NCI-H146 treated with DMSO at 0.1 percent for 48 hours (cell line): Measurements from ENCODE around the gene GRAMD2B.
"Not testable (repeated sequence)": the region's sequence is repeated elsewhere in the genome, so short reads cannot be mapped to it uniquely, and the experiment has no call there.

ENCODE experiments used
- DNase-seq: peaks from one replicate; lab custom pipeline; 2025; ENCODE audit not compliant: unreplicated experiment; lab: John Stamatoyannopoulos, UW

GRAMD2B gene

DNA sequence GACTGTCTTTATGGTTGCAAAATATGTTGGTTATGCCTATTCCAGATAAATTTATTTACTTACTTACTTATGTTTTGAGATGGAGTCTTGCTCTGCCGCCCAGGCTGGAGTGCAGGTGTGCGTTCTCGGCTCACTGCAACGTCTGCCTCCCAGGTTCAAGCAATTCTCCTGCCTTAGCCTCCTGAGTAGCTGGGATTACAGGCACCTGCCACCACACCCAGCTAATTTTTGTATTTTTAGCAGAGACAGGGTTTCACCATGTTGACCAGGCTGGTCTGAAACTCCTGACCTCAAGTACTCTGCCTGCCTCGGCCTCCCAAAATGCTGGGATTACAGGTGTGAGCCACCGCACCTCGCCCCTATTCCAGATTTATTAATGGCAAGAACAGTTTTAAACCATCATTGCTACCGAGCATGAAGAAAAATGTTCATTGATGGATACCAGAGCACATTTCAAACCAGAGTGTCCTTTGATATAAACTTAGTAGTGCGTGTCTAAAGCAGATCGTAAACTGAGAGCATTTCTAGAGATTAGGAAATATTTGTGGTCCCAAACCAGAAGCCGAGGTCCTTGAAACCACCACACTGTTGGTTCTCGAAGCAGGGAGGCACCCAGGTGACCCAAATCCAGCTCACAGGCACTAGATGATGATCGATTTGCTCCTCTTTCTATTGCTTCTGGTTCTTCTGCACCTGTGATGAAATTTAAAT lies 85.2 kb downstream of the GRAMD2B start:
- no peak for DNase-seq

DNA sequence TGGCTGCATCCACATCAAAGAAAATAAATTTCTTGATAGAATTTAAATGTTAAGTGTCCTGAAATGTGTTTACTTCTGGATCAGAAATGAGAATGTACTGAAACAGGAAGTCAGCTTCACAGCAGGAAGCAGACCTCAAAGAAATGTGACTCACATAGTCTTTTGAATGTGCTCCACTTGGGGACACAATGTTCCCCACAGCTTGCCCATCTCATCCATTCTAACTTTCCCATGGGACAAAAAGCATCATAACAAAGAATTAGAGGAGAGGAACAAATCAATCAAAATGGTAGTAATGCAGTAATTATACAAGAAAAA lies 85.7 kb downstream of the GRAMD2B start:
- no peak for DNase-seq

- no peak for DNase-seq
Observed at GRCh38 chr5:126509339-126509738, 86.1 kb downstream of the GRAMD2B start.

GRCh38 chr5:126511961-126512360 lies 88.8 kb downstream of the GRAMD2B start:
- no peak for DNase-seq

DNA sequence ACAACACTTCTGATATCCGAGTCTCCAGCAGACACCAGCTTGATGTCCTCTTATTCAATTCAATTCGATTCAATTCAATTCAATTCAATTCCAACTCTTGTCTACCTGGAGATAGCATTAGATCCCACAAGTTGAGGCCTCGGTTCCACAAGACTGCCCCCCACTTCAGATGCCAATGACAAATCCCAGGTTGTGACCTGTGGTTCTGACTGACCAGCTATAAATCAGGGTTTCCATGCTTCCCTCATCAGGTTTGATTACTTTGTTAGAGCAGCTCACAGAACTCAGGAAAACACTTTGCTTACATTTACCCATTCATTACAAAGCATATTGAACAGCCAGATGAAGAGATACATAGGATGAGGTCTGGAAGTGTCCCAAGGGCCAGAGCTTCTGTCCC lies 89.2 kb downstream of the GRAMD2B start:
- DNase-seq, result no peak

GRCh38 chr5:126513302-126513701 lies 90.1 kb downstream of the GRAMD2B start:
- no peak for DNase-seq

GRCh38 chr5:126513703-126514102 lies 90.5 kb downstream of the GRAMD2B start:
- no peak for DNase-seq

GRCh38 chr5:126514131-126514557 lies 90.9 kb downstream of the GRAMD2B start:
- DNase-seq, result no peak

DNA sequence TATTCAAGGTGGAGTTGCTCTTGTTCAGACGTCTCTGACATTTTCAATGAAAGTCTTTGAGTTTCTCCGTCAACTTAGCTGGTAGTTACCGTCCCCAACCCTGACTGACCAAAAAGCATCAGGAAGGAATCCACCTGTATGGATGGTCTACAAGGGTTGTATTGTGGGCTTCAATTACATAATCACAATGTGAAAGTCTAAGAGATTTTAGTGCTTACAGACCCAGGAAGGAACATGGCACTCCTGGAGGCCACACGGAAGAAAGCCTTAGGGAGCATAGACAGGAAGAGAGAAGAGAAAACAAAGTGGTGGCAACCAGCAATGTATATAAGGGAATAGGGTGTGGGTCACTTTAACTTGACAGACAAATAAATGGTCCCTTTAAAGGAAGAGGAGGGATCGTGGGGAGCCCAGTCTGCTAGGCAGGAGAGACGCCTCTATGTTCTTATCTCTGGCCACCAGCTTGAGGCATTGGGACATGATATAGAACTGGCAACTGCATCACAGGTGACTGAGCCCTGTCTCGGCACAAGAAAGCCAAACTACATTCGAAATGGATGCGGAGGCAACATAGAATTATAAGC lies 91.4 kb downstream of the GRAMD2B start:
- DNase-seq, result no peak

GRCh38 chr5:126515337-126515736 lies 92.1 kb downstream of the GRAMD2B start:
- no peak for DNase-seq

DNA sequence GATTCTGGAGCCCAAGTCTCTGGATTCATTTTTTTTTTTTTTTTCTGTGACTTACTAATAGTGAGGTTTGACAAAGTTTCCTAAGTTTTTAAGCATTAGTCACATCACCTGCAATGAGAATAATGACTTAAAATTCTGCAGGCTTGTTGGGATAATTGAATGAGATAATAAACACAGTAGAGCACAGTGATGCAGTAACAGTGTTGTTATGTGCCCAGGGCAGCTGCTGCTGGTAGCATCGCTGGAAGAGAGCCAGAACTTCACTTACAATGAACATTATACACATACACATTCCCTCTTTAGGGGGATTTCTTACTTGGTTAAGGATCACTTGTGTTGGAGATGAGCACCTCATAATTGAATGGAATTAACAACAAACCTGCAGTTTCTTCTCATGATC lies 92.9 kb downstream of the GRAMD2B start:
- peak; percentile 22 for DNase-seq

- no peak for DNase-seq
Observed at GRCh38 chr5:126516852-126517251, 93.6 kb downstream of the GRAMD2B start.

GRCh38 chr5:126519223-126519622 lies 96.0 kb downstream of the GRAMD2B start:
- DNase-seq, result not testable (repeated sequence)

DNA sequence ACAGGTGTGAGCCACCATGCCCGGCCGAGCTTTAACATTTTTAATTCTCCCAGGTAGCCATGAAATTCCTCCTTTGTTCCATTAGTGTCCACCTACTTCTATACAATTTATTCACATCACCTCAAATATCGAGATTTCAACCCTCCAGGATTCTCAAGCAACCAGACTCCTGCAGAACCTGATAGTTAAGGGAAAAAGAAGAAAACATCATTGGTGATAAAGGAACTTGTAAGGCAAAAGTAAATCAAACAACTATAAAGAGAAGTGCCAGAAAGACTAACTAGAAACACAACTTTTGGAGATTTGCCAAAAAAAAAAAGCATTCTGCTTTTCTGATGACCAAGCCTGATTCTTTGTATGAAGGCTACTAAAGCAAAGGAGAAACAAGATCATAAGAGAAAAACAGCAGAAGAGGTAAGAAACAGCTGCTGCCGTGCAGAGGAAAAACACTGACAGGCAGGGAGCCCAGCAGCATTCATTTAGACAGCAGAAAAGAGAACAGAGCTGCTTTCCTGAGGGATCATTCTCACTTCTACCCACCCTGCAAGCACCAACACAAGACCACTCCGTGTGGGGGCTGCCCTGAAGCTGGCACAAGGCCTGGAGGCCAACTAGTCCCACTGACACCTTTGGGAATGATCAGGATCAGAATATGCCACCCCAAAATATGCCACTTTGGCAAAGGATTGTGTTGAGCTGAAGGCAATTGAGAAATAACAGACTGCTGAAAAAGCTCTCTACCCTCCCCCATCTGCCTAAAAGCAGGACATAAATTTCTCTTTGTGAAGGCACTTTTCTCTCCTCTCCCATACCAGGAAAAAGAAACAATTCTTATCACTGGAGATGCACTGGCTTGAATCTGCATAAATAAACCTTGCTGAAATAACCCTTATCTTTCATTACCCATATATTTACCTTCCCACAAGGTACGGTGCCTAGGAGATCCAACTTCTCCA lies 96.7 kb downstream of the GRAMD2B start:
- DNase-seq, result no peak

DNA sequence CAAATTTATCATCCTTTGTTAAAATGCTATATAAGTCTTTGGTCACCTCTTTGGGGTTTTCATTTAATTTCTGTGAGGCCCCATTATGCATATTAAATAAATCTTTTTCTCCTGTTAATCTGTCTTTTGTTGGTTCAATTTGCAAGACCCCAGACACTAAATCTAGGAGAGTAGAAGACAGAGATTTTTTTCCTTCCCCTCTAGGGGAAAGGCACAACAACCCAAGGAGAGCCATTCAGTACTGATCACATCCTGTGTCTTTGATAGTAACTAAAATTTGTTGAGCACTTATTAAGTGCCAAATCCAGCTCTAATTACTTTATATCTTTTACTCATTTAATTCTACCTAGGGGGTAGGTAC lies 97.4 kb downstream of the GRAMD2B start:
- no peak for DNase-seq

GRCh38 chr5:126521130-126521529 lies 97.9 kb downstream of the GRAMD2B start:
- no peak for DNase-seq

DNA sequence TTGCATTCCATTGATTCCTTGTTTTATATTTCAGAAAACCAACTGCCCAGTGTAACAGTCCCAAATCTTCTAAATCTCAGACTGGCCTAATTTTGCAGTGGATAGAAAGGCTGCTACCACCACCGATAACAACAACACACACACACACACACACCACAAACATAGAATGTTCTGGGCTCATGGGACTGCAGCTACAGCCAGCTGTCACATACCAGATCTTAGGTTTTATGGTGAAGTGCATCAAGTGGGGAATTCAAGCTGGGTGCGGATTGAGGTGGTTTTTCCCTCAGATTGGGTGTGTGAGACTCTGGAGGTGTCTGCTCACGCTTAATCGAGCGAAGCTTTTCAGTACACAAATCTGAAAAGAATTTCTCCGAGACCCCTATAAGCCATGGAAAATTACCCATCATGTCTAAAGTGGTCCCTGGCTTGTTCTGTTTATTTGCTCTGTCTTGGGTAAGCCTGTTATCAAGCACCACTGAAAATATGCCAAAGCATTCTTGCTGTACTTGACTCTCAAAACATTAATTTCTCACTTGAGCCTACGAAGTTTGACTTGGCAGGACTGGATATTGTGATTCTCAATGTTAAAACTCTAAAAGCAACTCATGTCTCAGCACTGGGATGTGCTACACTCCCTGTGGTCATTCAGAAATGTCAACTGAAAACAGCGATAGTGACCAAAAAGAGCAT lies 100.8 kb downstream of the GRAMD2B start:
- DNase-seq, result no peak

GRCh38 chr5:126525630-126526245 lies 102.5 kb downstream of the GRAMD2B start:
- DNase-seq, result no peak

GRCh38 chr5:126526493-126526892 lies 103.3 kb downstream of the GRAMD2B start:
- DNase-seq, result no peak

DNA sequence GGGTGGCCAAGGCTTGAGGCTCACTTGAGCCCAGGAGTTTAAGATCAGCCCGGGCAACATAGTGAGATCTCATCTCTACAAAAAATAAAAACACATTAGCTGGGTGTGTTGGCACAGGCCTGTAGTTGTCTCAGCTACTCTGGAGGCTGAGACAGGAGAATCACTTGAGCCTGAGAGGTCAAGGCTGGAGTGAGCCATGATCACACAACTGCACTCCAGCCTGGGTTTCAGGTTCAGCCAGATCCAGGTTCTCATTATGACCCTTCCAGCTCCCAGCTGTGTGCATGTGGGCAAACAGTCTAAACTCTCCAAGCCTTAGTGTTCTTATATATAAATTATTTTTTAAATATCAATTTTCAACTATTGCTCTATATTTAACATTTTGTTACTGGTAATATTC lies 103.9 kb downstream of the GRAMD2B start:
- no peak for DNase-seq

- DNase-seq, result no peak
Observed at GRCh38 chr5:126527892-126528291, 104.7 kb downstream of the GRAMD2B start.
